Measurements from ENCODE around the gene EIF4E2.
A peak's percentile ranks its signal among the peaks of the same experiment; 100 is the strongest.
"Not testable (repeated sequence)": the region's sequence is repeated elsewhere in the genome, so short reads cannot be mapped to it uniquely, and the experiment has no call there.

The EIF4E2 gene

GRCh38 chr2:232551776-232552175 is 1.3 kb downstream of the EIF4E2 start:
- peak overlapping the region; percentile 100 for H3K27ac Mint-ChIP-seq

GRCh38 chr2:232556426-232556825 is 5.9 kb downstream of the EIF4E2 start:
- peaks cover 46% of the 10 kb centered on the region for H3K36me3 Mint-ChIP-seq
- H3K4me1 Mint-ChIP-seq, result peaks cover 41% of the 10 kb centered on the region
- no peaks in the 10 kb centered on the region for H3K9me3 Mint-ChIP-seq
- no peak for DNase-seq
- no peak overlapping the region for H3K27ac Mint-ChIP-seq
- no peak overlapping the region for H3K4me3 Mint-ChIP-seq
- CTCF ChIA-PET, result no interaction called here
- H3K27me3 Mint-ChIP-seq, result no peaks in the 10 kb centered on the region

More at GRCh38 chr2:232551776-232552175, 1.3 kb downstream of the EIF4E2 start:
- Mint-ChIP-seq H3K36me3 (peaks cover 47% of the 10 kb centered on the region), H3K4me1 (peaks cover 73% of the 10 kb centered on the region), H3K4me3 (peak overlapping the region; percentile 96), H3K27me3 (no peaks in the 10 kb centered on the region), H3K9me3 (peaks cover 5% of the 10 kb centered on the region)
- CTCF ChIA-PET, result no interaction called here
- DNase-seq, result no peak

DNA sequence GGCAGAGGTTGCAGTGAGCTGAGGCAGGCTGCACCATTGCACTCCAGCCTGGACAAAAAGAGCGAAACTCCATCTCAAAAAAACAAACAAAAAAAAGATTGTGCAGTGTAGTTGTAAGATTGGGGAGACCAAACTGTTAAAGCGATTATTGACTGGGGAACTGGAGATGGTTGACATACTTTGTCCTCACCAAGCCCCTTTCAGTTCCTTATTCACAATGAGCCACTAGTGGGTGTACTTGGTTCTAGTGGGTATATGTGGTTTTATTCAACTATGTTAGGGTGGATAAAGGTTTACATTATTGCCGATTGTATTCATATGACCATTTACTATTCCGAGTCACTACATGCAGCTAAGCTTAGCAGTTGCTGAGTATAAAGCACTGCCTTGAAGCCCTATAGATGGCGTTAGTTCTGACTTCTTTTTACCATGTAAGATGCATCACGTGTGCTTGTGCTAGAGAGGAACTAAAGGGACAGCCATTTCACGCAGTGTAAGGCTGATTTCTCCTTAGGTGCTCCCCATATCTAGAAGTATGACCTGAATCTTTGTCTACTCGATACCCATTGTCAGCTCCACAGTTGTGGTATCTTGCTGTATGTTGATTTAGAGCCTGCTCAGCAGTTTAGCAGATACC is 12.1 kb downstream of the EIF4E2 start:
- H3K4me1 Mint-ChIP-seq, result no peaks in the 10 kb centered on the region
- H3K27me3 Mint-ChIP-seq, result no peaks in the 10 kb centered on the region
- H3K27ac Mint-ChIP-seq, result no peak overlapping the region
- peaks cover 59% of the 10 kb centered on the region for H3K36me3 Mint-ChIP-seq
- DNase-seq, result no peak
- CTCF ChIA-PET, result interaction anchor here (1.1 kb wide), 1 partner anchor 9 kb away, joined by 3 read pairs; no protein-coding TSS in a partner anchor
- H3K9me3 Mint-ChIP-seq, result no peaks in the 10 kb centered on the region
- no peak overlapping the region for H3K4me3 Mint-ChIP-seq

- Mint-ChIP-seq H3K36me3 (peaks cover 63% of the 10 kb centered on the region), H3K27ac (no peak overlapping the region), H3K4me1 (no peaks in the 10 kb centered on the region), H3K27me3 (no peaks in the 10 kb centered on the region), H3K9me3 (no peaks in the 10 kb centered on the region), H3K4me3 (no peak overlapping the region)
- CTCF ChIA-PET, result interaction anchor here (1.1 kb wide), 1 partner anchor 10 kb away, joined by 3 read pairs; no protein-coding TSS in a partner anchor
- DNase-seq, result no peak
Observed at GRCh38 chr2:232563580-232563979, 13.1 kb downstream of the EIF4E2 start.

DNA sequence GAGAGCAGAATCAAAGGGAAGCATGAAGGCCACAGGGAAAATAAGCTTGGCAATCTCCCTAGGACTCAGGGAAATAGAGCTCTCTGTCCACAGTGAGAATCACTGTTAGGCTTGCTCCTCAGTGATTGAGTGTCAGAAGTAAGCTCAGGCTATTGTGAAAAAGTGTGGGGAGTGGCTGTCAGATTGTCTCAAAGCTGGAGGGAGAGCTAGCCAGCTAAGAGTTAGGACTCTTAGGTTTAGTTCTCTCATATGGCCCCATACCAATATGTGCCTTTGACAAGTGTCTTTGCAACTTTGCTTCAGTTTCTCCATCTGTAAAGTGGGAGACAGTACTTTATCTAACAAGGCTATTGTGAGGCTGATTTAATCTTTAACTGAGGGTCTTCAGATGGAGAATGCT is 17.2 kb downstream of the EIF4E2 start:
- H3K27me3 Mint-ChIP-seq, result no peaks in the 10 kb centered on the region
- CTCF ChIA-PET, result interaction anchor here (0.9 kb wide), 1 partner anchor 11 kb away, joined by 4 read pairs; no protein-coding TSS in a partner anchor
- H3K36me3 Mint-ChIP-seq, result peaks cover 64% of the 10 kb centered on the region
- H3K9me3 Mint-ChIP-seq, result no peaks in the 10 kb centered on the region
- peak overlapping the region; percentile 4 for H3K27ac Mint-ChIP-seq
- no peak for DNase-seq
- H3K4me1 Mint-ChIP-seq, result no peaks in the 10 kb centered on the region
- H3K4me3 Mint-ChIP-seq, result no peak overlapping the region

DNA sequence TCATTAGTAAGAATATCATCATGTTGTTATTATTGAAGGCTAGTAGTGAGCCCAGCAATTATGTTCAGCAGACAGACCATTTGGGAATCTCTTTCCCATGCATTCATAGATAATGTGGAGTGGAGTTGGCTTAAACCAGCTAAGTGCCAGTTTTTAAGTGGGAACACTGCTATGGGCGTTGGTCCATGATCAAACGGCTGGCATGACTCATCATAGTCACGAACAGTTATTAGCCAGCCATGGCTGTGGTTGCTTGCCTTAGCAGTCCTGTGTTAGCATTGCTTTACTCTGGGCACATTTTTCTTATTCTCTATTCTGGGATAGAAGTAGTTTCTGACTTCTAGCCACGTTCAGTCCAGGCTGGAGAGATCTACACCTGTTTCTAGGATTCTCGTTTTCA is 17.7 kb downstream of the EIF4E2 start:
- no peak overlapping the region for H3K4me3 Mint-ChIP-seq
- CTCF ChIA-PET, result no interaction called here
- H3K27me3 Mint-ChIP-seq, result no peaks in the 10 kb centered on the region
- no peaks in the 10 kb centered on the region for H3K4me1 Mint-ChIP-seq
- no peak overlapping the region for H3K27ac Mint-ChIP-seq
- H3K36me3 Mint-ChIP-seq, result peaks cover 64% of the 10 kb centered on the region
- DNase-seq, result no peak
- no peaks in the 10 kb centered on the region for H3K9me3 Mint-ChIP-seq

- CTCF ChIA-PET, result interaction anchor here (0.7 to 1.1 kb wide), 3 partner anchors 36 to 60 kb away, joined by 3 read pairs; no protein-coding TSS in a partner anchor
- no peaks in the 10 kb centered on the region for H3K4me1 Mint-ChIP-seq
- no peak overlapping the region for H3K4me3 Mint-ChIP-seq
- H3K27me3 Mint-ChIP-seq, result no peaks in the 10 kb centered on the region
- no peaks in the 10 kb centered on the region for H3K9me3 Mint-ChIP-seq
- DNase-seq, result no peak
- H3K36me3 Mint-ChIP-seq, result peaks cover 60% of the 10 kb centered on the region
- H3K27ac Mint-ChIP-seq, result peak overlapping the region; percentile 46
Observed at GRCh38 chr2:232569541-232569940, 19.1 kb downstream of the EIF4E2 start.

DNA sequence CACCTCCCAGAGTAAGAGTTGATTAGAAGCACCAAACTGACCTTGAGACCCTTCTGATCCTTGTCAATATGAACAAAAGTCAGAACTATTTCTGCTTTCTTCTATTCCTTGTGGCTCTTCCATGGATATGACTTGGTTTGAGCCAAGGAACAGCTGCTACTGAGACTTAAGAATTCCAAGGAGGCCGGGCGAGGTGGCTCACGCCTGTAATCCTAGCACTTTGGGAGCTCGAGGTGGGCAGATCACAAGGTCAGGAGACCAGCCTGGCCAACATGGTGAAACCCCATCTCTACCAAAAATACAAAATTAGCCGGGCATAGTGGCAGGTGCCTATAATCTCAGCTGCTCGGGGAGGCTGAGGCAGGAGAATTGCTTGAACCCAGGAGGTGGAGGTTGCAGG is 20.0 kb downstream of the EIF4E2 start:
- H3K36me3 Mint-ChIP-seq, result peaks cover 58% of the 10 kb centered on the region
- not testable (repeated sequence) for H3K9me3 Mint-ChIP-seq, H3K27me3 Mint-ChIP-seq, DNase-seq, H3K4me1 Mint-ChIP-seq, H3K4me3 Mint-ChIP-seq
- CTCF ChIA-PET, result interaction anchor here (1.0 kb wide), 1 partner anchor 42 kb away, joined by 3 read pairs; no protein-coding TSS in a partner anchor
- H3K27ac Mint-ChIP-seq, result peak overlapping the region; percentile 37

DNA sequence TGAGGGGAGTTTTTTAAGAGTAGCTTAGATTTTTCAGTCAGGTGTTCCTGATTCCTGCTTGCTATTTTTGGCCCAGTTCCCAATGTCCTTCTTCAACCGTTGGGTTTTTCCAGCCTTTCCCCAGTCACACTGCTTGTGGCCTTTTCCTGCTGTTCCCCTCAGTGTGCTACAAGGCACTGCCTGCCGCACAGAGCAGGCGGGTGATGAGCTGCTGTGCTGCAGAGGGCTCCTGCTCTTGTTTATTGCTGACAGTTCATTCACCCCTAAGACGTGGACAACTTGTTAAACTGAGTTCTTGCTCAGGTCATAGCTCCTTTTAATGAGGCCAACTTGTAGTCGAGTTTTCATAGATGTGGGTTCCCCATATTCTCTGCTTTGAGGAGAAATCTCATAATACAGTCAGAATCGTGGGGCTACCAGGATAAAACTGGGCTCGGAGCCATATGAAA is 20.6 kb downstream of the EIF4E2 start:
- no peak for DNase-seq
- CTCF ChIA-PET, result no interaction called here
- Mint-ChIP-seq H3K27ac (no peak overlapping the region), H3K4me3 (no peak overlapping the region), H3K36me3 (peaks cover 55% of the 10 kb centered on the region), H3K9me3 (no peaks in the 10 kb centered on the region), H3K4me1 (no peaks in the 10 kb centered on the region), H3K27me3 (no peaks in the 10 kb centered on the region)

GRCh38 chr2:232573042-232573441 is 22.6 kb downstream of the EIF4E2 start:
- Mint-ChIP-seq H3K4me1 (no peaks in the 10 kb centered on the region), H3K9me3 (no peaks in the 10 kb centered on the region), H3K4me3 (no peak overlapping the region), H3K27me3 (no peaks in the 10 kb centered on the region), H3K27ac (no peak overlapping the region), H3K36me3 (peaks cover 43% of the 10 kb centered on the region)
- DNase-seq, result no peak
- CTCF ChIA-PET, result no interaction called here

DNA sequence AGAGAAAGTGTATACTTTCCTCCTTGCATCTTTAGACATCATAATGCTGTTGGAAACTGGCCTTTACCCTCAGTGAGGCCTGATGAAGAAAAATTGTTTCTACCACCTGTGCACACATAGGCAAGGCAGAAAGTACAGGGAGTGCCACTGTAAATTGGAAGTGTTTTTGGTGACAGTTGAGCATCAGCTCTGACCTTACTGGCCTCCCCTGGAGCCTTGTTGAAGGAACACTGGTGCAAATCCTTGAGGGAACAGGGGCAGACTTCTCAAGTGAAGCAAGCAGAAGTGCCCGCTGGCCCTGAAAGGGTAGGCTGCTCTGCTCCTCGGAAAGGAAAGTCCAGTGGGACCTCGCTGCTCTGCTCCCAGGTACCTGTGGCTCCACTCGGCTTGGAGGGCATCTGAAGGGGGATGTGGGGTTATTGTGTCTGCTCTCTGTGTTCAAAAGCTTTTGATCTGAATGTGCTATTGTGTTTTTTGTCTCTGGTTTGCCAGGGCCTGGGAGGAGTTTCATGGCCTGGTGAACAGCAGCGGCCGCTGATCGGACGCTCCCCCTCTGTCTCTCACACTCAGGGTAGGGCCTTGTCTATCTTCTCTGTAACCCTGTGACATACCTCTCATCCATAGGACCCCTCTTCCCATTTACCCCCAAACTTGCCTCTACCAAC is 23.4 kb downstream of the EIF4E2 start:
- no peaks in the 10 kb centered on the region for H3K9me3 Mint-ChIP-seq
- peaks cover 36% of the 10 kb centered on the region for H3K36me3 Mint-ChIP-seq
- no peak for DNase-seq
- H3K27ac Mint-ChIP-seq, result peak overlapping the region; percentile 67
- CTCF ChIA-PET, result no interaction called here
- no peaks in the 10 kb centered on the region for H3K4me1 Mint-ChIP-seq
- H3K4me3 Mint-ChIP-seq, result no peak overlapping the region
- H3K27me3 Mint-ChIP-seq, result no peaks in the 10 kb centered on the region

GRCh38 chr2:232574674-232575403 is 24.4 kb downstream of the EIF4E2 start:
- H3K27ac Mint-ChIP-seq, result no peak overlapping the region
- no peak for DNase-seq
- H3K4me1 Mint-ChIP-seq, result peaks cover 4% of the 10 kb centered on the region
- H3K27me3 Mint-ChIP-seq, result no peaks in the 10 kb centered on the region
- CTCF ChIA-PET, result no interaction called here
- peaks cover 27% of the 10 kb centered on the region for H3K36me3 Mint-ChIP-seq
- no peak overlapping the region for H3K4me3 Mint-ChIP-seq
- no peaks in the 10 kb centered on the region for H3K9me3 Mint-ChIP-seq

DNA sequence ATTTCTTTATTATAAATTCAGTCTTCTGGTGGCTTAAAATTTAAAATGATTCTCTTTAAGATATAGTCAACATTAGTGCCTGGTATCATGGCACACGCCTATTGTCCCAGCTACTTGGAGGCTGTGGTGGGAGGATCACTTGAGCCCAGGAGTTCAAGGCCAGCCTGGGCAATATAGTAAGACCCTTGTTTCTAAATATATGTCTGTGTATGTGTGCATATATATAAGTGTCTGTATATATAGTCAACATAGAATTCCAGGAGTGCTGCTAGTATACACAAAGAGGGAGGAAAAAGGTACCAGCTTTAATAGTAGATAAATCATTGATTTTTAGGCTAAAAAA is 24.9 kb downstream of the EIF4E2 start:
- H3K27ac Mint-ChIP-seq, result no peak overlapping the region

GRCh38 chr2:232576995-232577394 is 26.5 kb downstream of the EIF4E2 start:
- H3K4me1 Mint-ChIP-seq, result peaks cover 20% of the 10 kb centered on the region
- CTCF ChIA-PET, result no interaction called here
- H3K36me3 Mint-ChIP-seq, result peaks cover 33% of the 10 kb centered on the region

More for the DNA sequence above, 24.9 kb downstream of the EIF4E2 start:
- peaks cover 9% of the 10 kb centered on the region for H3K4me1 Mint-ChIP-seq
- H3K4me3 Mint-ChIP-seq, result no peak overlapping the region
- no peaks in the 10 kb centered on the region for H3K27me3 Mint-ChIP-seq
- peaks cover 29% of the 10 kb centered on the region for H3K36me3 Mint-ChIP-seq
- DNase-seq, result no peak
- no peaks in the 10 kb centered on the region for H3K9me3 Mint-ChIP-seq
- CTCF ChIA-PET, result no interaction called here

More at GRCh38 chr2:232576995-232577394, 26.5 kb downstream of the EIF4E2 start:
- no peaks in the 10 kb centered on the region for H3K9me3 Mint-ChIP-seq
- H3K4me3 Mint-ChIP-seq, result no peak overlapping the region
- DNase-seq, result no peak
- no peak overlapping the region for H3K27ac Mint-ChIP-seq
- no peaks in the 10 kb centered on the region for H3K27me3 Mint-ChIP-seq
